Astrocyte of the spinal cord (primary cell): ENCODE measurements around the gene ATOH7.

Experiments
- DNase-seq: peaks from one replicate; pipeline ENCODE4 v3.0.0; 2011; ENCODE audit warnings: low read depth, low spot score
- H3K4me3 ChIP-seq: 2 replicates; pipeline ENCODE4 v1.5.1; 2011; ENCODE audit warnings: low read depth, mild to moderate bottlenecking, low read length, moderate library complexity
- CTCF ChIP-seq: IDR thresholded peaks from 2 replicates; pipeline ENCODE4 v1.5.1; 2012; ENCODE audit warnings: low read depth, mild to moderate bottlenecking, low read length, inconsistent platforms
- in situ Hi-C: cut with HindIII; loops from 2 replicates; pipeline ENCODE4 v1.10.0; 2017; ENCODE audit warnings: low sequenced_read_pairs

The ATOH7 gene

GRCh38 chr10:68237173-68237572, 5.3 kb upstream of the ATOH7 start:
- in situ Hi-C loops = no loop called here
- DNase-seq = no peak
- no peak for TF ChIP-seq CTCF
- H3K4me3 ChIP-seq = no peak overlapping the region

DNA sequence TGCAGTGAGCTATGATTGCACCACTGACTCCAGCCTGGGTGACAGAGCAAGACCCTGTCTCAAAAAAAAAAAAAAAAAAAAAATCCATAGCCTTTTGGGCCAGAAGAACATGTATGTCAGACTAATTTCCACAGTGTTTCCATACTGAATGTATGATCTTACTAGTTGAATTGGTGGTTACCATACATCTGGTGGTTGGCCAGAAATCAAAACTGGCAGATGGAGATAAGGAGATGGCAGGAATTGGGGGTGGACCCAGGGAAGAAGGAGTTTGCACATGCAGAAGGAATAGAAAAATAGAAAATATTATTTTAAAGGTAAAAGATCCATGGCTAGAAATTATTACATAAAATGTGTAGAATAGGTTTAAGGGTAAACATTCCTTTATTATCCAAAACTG, 3.7 kb upstream of the ATOH7 start:
- no peak for TF ChIP-seq CTCF
- in situ Hi-C loops = no loop called here

DNA sequence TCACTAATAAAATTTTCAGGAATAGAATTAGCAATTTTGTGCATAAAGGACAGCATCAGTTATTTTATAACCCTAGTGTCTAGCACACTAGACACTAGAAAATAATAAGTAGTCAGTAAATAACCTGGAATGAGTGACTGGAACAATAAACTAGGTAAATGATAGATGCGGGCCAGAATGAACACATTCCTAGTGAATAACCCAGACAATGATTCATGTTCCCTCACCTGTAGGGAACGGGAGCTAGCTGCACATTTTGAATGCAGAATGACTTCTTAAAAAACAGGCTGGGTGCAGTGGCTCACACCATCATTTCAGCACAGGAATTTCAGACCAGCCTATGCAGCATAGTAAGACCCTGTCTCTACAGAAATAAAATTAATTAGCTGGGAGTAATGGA, 3.2 kb upstream of the ATOH7 start:
- in situ Hi-C loops = no loop called here
- H3K4me3 ChIP-seq = no peak overlapping the region
- no peak for TF ChIP-seq CTCF
- no peak for DNase-seq

More for the DNA sequence above, 3.7 kb upstream of the ATOH7 start:
- no peak overlapping the region for H3K4me3 ChIP-seq
- no peak for DNase-seq

GRCh38 chr10:68233046-68233445, 1.1 kb upstream of the ATOH7 start:
- in situ Hi-C loops = no loop called here
- no peak for TF ChIP-seq CTCF
- DNase-seq = no peak
- no peak overlapping the region for H3K4me3 ChIP-seq

DNA sequence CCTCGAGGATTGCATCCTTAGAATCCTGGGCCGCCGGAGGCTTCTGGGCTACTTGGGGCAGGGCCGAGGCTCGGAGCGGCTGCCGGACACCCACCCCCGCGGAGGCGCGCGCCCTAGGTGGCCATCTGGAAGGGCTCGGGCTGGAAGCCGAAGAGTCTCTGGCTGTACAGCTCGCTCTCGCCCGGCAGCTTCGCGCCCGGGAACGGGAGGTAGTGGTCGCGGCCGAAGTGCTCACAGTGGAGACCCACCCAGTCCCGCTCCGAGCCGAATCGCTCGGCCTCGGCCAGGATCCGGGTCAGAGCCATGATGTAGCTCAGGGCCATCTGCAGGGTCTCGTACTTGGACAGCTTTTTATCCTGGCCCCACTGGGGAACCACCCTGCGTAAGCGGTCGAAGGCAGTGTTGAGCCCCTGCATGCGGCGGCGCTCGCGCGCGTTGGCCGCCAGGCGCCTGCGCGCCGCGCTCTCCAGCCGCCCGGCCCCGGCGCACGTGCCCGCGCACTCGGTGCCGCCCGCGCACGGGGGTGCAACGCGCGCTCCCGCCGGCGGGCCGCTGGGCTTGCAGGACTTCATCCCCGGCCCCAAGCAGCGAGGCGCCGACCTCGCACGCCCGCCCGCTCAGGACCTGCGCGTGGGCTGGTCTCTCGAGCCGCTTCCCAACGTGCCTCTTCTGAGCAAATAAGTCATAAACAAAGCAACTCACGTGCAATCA, 652 bp downstream of the ATOH7 start:
- peak; percentile 64 for DNase-seq
- in situ Hi-C loops = no loop called here
- peak; percentile 21 for TF ChIP-seq CTCF
- H3K4me3 ChIP-seq = peak overlapping the region; percentile 63

DNA sequence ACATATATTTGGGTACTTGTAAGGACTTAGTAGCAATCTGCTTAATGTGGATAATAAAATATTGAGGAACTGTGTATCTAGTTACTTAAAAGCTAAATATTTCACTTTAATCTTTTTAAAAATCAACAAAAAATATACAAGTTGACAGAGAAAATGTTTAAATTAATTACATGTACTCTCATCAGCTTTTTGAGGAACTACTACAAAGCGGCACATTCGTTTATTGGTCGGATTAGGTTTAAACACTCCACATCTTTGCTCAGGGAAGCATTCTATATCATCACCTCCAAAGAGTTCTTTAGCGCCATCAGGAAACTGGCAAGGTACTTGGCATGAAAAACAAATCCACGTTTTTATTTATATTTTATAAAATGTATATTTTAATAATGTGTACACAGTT, 1.6 kb downstream of the ATOH7 start:
- TF ChIP-seq CTCF = no peak
- in situ Hi-C loops = no loop called here
- H3K4me3 ChIP-seq = no peak overlapping the region
- no peak for DNase-seq
